HEK293 (cell line): Measurements from ENCODE around the gene VDR.

Experiments used
- KLF16 ChIP-seq: fragments of 450-650 bp; formaldehyde crosslinking; IDR thresholded peaks from 2 replicates; pipeline ENCODE4 v1.5.1; 2017; ENCODE audit warnings: missing biosample characterization, missing genetic modification characterization
- PATZ1 ChIP-seq: fragments of 450-650 bp; formaldehyde crosslinking; IDR thresholded peaks from 2 replicates; pipeline ENCODE4 v1.5.1; 2016; ENCODE audit warnings: missing biosample characterization, missing genetic modification characterization
- REST ChIP-seq: fragments of 450-650 bp; formaldehyde crosslinking; IDR thresholded peaks from 2 replicates; pipeline ENCODE4 v1.5.1; 2016; ENCODE audit warnings: missing biosample characterization, missing genetic modification characterization
- ZNF19 ChIP-seq: fragments of 450-650 bp; formaldehyde crosslinking; IDR thresholded peaks from 2 replicates; pipeline ENCODE4; 2016; ENCODE audit warnings: missing biosample characterization, missing genetic modification characterization, low read depth
- ZNF37A ChIP-seq: fragments of 450-650 bp; IDR thresholded peaks from 2 replicates; pipeline ENCODE4 v1.5.1; 2018; ENCODE audit warnings: missing biosample characterization, missing genetic modification characterization

- no peak for TF ChIP-seq KLF16 (tag by site-specific recombination)
- TF ChIP-seq REST: no peak
- TF ChIP-seq ZNF19 (tag by site-specific recombination): no peak
- no peak for TF ChIP-seq ZNF37A
- no peak for TF ChIP-seq PATZ1 (tag by site-specific recombination)
Observed at GRCh38 chr12:47852096-47852571, 52.7 kb downstream of the VDR start.
